ENCODE results near the gene RAB3GAP2. TPM values are rescaled to one million over a fixed set of nuclear protein-coding genes. Genes with fewer than 3 reads are reported as not detected.

RAB3GAP2 gene
- total RNA-seq, 3 donors from 2014 or later = 34.9 to 37.2 (median 36.1) TPM

GRCh38 chr1:220099826-220100225 is 172.4 kb downstream of the RAB3GAP2 start:
- Mint-ChIP-seq H3K9me3 (no peaks in the 10 kb centered on the region), H3K4me1 (ENCODE audit: low read depth) (peaks cover 23% of the 10 kb centered on the region), H3K4me3 (no peak overlapping the region), H3K36me3 (ENCODE audit: insufficient read depth) (peaks cover 26% of the 10 kb centered on the region), H3K27me3 (ENCODE audit: low read depth) (no peaks in the 10 kb centered on the region)
- DNase-seq (no peak), ATAC-seq (no peak)

Other genes with a start within 250 kb of the RAB3GAP2 start
- gene EPRS1, start 225.9 kb downstream of the RAB3GAP2 start, total RNA-seq = 100 to 1,000 TPM; 187 to 217 (median 208) TPM
- gene BPNT1, start 182.7 kb downstream of the RAB3GAP2 start, total RNA-seq = 10 to 100 TPM; 25.5 to 29.4 (median 28.2) TPM
- 10 to 100 TPM; 60.6 to 65.7 (median 63.0) TPM for gene IARS2, start 178.3 kb downstream of the RAB3GAP2 start, total RNA-seq